ENCODE results near the gene MTHFD2L. TPM values are rescaled to one million over a fixed set of nuclear protein-coding genes. Genes with fewer than 3 reads are reported as not detected.
"Not testable (repeated sequence)": the region's sequence is repeated elsewhere in the genome, so short reads cannot be mapped to it uniquely, and the experiment has no call there.

MTHFD2L gene
- 9.6 and 12.1 TPM in 2 replicates for total RNA-seq

DNA sequence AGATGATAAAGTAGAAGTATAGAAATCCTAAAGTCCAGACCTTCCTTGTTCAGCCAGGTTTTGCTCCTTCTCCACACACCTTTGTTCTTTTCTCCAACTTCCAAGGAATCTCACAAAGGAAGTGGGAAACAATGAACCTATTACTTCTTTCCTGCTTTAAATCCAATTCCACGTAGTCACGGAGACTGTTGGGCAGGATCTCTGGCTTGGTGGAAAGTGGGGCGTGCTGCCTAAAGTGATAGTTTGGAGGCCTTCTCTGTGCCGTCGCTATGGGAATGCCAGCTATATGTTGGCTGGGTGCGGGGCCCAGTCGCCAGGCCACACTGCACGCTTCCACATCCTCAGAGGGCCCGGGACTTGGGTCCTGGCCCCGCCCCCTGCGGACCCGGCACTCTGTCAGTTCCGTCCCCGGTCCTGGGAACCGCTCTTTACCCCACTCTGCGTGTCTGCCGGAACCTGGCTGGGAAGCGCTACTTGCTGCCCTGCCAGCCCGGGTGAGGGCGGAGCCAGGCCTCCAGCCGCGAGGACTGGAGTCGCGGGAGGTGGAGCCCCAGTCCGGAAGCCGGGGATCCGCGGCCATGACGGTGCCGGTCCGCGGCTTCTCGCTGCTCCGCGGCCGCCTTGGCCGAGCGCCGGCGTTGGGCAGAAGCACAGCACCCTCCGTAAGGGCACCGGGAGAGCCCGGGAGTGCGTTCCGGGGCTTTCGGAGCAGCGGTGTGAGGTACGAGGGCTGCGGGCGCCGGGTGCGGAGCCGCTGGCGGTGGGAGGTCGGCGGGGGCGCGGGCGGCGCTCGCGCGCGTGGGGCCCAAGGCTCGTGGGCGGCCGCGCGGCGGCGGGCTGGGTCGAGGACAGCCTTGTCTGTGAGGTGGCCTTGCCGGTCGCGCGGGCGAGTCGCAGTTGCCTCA is at the start of gene MTHFD2L:
Gene MTHFD2L, plus strand, starts transcription at position 558 of the 905 bp plus-strand sequence. Its CDS starts 21 bp downstream, at position 579.
- peak; percentile 58 for DNase-seq (ENCODE audit: extremely low read depth, low read depth, low spot score)

DNA sequence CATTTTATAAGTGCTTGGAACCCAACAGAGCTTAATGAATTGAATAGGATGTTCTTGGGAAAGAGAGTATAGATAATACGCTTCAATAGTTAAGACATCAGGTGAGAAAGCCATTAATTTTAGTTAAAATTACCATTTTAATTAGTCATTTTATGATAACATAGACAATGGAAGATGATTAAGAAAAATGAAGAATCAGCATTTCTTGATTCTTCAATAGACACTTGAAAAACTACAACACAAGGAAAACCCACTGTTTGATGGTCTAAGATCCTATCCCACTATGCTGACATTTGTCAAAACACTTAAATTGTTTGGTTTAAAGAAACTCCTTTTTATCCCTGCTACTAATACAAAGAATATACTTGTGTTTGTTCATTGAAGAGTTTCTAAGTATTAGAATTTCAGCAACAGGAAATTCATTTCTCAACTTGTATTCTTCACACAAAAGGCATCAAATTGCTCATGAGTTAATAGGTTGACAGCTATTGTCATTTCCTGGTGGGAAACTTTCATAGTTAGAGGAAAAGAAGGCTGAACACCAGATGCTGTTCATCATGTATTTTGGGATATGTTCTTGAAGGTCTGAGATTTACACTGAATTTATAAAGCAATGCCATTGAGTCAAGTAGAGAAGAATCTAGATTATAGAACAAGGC is 49.3 kb upstream of the MTHFD2L start:
- no peak for DNase-seq (ENCODE audit: extremely low read depth, low read depth, low spot score)

DNA sequence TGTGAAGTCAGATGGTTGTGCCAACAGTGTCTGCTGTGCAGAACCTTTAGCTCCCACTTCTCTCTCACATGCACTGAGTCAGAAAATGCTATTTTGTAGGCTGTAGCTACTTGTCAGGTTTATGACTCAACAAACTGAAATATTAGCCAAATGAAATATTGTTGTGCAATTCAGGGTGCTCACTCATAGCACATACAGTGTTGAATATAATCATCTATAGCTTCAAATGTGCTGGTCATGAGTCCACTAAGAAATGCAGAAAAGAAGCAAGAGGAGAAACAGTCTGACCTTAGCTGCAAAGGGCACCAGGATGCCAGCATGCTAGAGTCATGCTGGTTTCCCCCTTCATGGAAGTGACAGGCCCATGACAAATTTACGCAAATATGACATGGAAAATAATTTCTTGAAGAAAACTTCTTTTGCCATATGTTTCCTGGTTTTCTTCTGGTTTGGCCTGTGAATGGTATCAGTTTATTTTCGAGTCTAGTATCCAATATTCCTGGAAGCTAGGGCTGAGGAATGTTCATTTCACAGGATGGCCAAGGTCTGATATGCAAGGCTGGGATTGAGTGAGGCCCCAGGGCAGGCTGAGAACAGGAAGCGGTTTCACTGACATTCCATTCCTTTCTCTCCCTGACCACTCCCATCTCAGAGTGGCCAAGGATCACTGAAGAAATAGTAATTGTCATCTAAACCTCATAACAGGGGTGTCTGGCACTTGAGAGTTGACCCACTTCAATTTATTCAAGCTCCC is 48.6 kb upstream of the MTHFD2L start:
- DNase-seq (ENCODE audit: extremely low read depth, low read depth, low spot score): no peak

DNA sequence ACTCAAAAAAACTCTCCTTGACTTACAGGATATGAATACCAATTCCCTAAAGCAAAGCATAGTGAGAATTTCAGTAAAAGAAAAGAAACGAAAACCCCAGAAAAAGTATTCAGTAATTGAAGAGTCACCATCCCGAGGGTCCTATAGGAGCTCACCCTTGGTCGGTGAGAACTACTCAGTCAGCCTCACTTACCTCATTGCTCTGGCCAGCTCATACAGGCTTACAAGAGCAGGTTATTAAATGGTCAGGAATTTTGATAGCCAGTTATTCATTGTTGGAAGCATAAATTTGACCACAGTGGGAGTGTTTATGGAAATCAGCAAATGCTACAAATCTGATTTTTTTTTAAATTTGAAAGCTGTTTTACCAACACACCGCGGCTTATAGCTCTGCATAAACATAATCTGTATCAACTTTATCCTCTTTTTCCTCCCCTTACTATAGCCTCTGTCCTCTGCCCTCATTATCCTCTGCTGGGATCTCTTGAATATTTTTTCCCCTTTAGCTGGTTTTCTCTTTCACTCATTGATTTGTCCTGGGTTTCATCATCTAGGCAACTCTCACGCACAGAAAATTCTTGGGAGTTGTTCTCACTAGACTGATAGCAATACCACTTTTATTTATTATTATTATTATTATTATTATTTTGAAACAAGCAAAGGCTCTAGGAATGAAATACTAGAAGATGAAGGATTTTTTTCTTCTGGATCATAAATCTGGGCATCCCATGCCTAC is 47.9 kb upstream of the MTHFD2L start:
- DNase-seq (ENCODE audit: extremely low read depth, low read depth, low spot score): no peak

DNA sequence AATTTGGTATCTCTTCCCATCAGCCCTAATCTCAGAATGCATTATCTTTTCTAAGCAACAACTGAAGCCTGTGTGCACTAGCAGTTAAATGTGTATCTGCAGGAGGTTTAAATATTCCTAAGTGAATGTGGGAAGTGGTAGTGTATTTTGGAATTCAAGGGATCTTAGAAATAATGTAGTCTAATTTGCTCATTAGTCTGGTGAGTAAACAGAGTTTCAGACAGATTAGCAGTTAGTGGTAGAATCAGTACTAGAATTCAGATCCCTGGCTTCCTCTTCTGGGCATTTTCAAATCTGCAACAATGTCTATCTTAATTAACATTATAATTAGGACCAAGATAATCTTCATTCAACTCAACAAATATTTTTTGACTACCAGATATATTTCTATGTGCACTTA is 47.2 kb upstream of the MTHFD2L start:
- no peak for DNase-seq (ENCODE audit: extremely low read depth, low read depth, low spot score)

DNA sequence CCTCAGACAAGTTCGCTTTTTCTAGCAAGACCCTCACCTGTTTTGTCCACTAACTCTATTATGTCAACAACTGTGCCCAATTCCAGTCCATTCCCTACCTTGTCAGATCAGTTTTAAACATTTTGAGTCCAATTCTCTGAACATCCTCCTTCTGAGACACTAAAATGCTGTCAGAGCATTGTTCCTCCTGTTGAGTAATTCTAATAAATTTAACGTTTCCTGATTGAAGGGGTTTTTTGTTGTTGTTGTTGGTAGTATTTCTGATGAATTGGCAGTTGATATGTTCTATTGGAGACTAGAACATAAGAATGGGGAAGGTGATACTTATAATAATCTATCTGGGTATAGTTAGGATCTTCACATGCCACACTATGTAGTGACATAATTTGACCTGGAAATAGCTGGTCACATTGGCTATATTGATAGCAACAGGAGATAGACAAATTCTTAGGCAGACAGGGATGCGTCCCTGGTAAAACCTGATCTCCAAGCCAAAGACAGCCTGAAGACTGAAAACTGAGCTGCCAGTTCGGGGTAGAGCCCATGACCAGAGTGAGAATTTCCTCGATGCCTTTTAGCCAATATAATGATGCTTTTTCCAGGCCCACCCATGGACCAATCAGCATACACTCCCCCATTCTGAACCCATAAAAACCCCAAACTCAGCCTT is 46.5 kb upstream of the MTHFD2L start:
- no peak for DNase-seq (ENCODE audit: extremely low read depth, low read depth, low spot score)

DNA sequence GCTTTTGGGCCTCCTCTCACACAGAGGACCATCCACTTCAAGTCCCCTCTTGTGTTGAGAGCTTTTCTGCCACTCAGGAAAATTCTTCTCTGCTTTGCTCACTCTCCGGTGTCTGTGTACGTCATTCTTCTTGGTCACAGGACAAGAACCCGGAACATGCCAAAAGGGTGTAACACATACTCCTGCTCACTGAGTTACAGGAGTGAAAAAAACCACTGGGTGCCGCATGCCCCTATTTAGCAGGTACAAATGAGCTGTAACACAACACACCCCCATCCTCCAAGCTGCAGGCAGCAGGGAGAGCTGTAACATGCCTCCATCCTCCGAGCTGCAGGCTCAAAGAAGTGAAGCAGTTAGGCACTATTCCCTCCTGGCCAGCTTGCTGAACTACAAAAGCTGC is 45.9 kb upstream of the MTHFD2L start:
- DNase-seq (ENCODE audit: extremely low read depth, low read depth, low spot score): no peak

DNA sequence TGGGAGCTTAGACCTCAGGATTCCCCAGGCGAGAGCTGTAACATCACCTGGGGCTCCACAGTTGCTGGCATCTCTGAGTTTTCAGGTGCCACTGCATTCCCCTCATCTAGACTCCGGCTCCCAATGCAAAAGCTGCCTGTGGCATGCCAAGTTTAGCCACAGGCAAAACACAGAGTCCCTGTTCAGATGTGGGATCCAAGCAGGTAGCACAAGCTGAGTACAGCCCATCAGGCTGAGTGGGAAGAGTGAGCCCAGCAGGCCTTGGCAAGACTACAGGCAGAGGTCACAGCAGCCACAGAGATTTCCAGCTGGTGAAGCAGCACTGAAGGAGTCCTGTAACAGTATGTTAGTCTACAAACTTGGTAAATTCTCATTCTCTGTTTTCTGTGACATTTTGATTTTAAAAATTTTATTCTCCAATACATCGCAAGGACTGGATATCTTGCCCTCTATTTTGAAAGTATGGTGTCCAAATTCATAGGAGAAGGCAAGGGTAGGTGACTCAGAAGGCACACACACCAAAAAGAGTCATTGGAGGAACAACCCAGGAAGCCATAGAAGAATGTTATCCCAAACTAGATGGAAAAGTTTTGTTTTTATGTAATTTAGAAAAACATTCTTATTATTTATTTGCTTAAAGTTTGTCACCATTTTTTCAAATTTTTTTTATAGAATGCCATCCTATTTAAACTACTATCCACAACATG is 45.4 kb upstream of the MTHFD2L start:
- DNase-seq (ENCODE audit: extremely low read depth, low read depth, low spot score): no peak

DNA sequence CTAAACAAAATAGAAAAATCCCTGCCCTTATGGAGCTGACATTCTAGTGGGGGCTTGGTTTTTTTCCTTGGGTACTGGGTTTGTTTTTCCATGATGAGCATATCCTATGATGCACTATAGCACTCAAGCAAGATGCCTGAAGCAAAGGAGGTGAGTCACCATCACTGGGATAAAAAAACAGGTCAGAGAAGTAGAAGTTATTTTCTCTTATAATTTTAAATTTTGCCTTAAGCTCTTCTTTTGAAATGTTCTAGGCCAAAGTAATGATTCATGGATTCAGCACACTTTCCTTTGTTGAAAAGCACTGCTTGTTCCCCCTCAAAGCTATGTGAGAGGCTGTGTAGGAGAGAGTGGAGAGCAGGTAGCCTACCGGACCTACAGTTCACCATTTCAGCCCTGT is 43.7 kb upstream of the MTHFD2L start:
- no peak for DNase-seq (ENCODE audit: extremely low read depth, low read depth, low spot score)

DNA sequence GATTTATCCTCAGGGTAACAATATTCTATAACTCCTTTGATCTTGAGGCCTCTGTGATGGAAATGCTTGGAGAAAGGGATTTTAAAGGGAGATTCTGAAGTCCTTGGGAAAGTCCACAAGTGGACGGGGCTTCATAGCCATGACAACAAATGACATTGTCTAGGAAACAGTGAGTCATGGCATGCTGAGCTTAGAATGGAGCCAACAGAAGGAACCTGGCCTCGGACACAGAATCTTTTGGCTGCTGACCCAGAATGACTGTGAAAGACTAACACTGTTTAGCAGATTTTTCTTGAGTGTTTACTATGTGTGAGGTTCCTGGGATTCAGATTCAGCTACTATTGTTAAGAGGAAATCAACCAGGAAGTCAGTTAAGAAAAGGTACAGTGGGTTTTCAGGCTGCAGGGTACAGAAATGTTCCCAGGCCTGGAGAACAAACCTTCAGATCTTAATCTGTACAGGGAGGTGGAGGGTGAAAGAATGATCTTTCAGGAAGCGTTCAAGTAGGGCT is 40.8 kb upstream of the MTHFD2L start:
- DNase-seq (ENCODE audit: extremely low read depth, low read depth, low spot score): peak; percentile 100

DNA sequence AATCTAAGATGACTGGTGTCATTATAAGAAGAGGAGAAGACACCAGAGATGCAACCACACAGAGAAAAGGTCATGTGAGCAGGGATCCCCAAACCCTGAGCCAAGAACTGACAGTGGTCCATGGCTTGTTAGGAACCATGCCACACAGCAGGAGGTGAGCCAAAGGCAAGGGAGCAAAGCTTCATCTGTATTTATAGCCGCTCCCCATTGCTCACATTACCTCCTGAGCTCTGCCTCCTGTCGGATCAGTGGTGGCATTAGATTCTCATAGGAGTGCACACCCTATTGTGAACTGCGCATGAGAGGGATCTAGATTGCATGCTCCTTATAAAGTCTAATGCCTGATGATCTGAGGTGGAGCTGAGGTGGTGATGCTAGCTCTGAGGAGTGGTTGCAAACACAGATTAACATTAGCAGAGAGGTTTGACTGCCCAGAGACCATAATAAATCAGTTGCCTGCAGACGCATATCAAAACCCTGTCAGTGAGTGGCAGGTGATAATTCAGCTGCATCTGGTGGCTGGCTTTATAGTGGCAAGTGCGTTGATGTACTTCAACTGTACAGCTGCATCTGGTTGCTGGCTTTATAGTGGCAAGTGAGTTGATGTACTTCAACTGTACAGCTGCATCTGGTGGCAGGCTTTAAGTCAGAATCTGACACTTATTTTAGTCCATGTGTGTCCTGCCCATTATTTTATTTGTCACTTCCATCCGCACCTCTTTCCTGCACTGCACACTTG is 39.1 kb upstream of the MTHFD2L start:
- no peak for DNase-seq (ENCODE audit: extremely low read depth, low read depth, low spot score)

DNA sequence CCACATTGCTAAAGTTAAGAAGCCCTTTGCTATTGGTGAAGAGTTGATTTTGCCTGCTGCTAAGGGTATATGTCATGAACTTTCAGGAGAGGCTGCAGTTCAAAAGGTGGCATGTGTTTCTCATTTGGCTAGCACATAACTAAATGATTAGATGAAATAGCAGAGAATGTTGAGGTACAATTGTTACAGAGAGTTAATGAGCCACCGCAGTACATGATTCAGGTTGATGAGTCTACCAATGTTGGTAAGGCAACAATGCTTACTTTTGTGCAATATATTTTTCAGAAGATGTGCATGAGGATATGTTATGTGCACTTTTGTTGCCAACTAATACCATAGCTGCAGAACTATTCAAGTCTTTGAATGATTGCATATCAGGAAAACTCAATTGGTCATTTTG is 37.8 kb upstream of the MTHFD2L start:
- no peak for DNase-seq (ENCODE audit: extremely low read depth, low read depth, low spot score)

DNA sequence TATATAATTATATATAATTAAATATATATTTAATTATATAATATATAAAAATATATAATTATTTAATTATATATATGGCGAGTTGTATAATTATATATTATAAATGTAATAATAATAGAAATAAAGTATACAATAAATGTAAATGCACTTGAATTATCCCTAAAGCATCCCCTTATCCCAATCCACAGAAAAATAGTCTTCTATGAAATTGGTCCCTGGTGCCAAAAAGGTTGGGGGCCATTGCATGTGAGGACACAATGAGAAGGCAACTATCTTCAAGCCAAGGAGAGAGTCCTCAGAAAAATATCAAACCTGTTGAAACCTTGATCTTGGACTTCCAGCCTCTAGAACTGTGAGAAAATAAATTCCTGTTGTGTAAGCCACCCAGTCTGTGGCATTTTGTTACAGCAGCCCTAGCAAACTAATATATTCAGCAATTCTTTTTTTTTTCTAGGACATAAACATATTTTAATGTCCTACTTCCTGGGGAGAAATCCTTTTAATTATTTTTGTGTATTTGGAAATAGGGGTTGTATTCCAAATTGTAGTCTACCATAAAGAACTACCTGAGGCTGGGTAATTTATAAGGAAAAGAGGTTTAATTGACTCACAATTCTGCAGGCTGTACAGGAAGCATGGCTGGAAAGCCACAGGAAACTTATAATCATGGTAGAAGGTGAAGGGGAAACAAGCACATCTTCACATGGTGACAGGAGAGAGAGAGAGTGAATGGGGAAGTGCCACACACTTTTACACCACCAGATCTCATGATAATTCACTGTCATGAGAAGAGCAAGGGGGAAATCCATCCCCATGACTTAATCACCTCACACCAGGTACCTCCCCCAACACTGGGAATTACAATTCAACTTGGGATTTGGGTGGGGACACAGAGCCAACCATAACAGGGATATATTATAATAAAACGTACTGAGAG is 36.0 kb upstream of the MTHFD2L start:
- no peak for DNase-seq (ENCODE audit: extremely low read depth, low read depth, low spot score)

DNA sequence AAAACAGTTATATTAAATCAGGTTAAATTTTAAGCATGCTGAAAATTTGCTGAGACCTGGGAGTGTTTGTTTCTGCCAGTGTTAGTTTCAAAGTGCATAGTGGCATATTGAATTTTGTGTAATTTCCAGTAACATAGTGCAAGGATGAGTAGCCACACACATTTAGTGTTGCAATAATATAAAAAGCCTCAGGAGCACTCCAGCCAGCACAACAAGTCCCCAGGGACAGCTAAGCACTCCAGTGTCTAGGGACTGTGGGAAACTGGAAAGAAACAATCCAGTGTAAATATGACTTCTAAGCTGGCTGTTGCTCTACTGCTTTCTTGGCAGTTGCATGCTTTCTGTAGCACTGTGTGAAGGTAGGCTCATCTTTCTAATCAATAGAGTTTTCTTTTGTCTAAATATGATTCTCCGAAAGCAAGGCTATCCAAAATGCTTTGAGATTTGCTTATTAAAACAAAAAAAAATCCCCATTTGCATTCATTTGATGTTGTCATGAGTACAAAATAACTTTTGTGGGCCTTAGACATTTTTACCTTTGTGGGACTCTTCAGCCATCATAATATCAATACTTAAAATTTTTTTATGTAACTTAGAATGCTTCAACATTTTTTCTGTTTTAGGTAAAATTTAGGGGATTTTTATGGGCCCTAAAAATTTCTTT is 34.7 kb upstream of the MTHFD2L start:
- no peak for DNase-seq (ENCODE audit: extremely low read depth, low read depth, low spot score)

DNA sequence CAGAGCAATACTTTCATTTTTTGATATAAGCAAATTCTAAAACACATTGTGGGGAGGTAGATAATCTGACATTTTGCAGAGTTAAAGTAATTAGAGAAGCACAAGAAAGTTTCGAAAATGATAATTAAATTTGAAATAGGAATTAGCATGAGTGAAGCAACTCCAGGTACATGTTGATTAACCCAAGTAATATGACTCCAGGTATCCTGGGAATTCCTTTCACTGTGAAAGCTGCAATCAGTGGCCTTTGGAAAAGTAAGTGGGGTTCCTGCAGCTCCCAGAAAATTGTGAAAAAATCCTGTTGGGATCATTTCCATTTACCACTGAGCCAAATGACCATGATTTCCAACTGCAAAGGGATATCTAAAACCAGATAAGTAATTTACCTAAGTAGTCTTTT is 32.9 kb upstream of the MTHFD2L start:
- no peak for DNase-seq (ENCODE audit: extremely low read depth, low read depth, low spot score)

DNA sequence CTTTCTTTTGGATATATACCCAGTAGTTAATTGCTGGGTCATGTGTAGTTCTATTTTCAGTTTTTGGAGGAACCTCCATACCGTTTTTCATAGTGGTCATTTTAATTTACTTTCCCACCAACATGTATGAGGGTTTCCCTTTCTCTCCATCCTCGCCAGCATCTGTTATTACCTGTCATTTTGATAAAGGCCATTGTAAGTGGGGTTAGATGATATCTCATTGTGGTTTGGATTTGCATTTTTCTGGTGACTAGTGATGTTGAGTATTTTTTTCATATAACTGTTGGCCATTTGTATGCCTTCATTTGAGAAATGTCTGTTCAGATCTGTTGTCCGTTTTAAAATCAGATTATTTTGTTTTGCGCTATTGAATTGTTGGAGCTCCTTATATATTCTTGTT is 30.2 kb upstream of the MTHFD2L start:
- no peak for DNase-seq (ENCODE audit: extremely low read depth, low read depth, low spot score)

DNA sequence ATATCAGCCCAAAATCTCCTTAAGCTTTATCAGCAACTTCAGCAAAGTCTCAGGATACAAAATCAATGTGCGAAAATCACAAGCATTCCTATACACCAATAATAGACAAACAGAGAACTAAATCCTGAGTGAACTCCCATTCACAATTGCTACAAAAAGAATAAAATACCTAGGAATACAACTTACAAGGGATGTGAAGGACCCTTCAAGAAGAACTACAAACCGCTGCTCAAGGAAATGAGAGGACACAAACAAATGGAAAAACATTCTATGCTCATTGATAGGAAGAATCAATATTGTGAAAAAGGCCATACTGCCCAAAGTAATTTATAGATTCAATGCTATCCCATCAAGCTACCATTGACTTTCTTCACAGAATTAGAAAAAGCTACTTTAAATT is 27.1 kb upstream of the MTHFD2L start:
- not testable (repeated sequence) for DNase-seq (ENCODE audit: extremely low read depth, low read depth, low spot score)

All from glomerular endothelial cell (primary cell).